22Rv1 (cell line): ENCODE results near the gene DYNC1LI1.

ENCODE experiments used
- ZFX ChIP-seq: fragments of 450-650 bp; IDR thresholded peaks from 2 replicates; pipeline ENCODE4 v1.6.1; 2017; ENCODE audit warnings: antibody characterized with exemption, borderline replicate concordance
- TF ChIP-seq, protein P1 (sequence below): fragments of 450-650 bp; IDR thresholded peaks from 2 replicates; pipeline ENCODE4 v1.5.1; 2017; ENCODE audit warnings: mild to moderate bottlenecking

DNA sequence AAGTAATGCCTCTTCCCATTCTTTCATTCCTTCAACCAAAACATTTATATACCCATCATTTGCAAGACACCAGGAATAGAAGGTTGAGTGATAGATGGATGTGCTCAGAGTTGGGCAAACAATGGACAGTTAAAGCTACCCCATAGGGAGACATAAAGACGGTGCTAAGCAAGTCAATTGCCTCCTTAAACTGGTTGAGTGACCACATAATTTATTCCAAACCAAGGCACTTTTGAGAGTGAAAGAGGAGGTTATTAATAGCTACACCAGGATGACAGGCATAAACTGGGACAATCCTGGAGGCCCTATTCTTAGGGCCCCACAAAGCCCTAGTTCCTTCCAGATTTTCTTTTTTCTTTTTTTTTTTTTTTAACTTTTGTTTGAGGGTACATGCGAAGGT is 21.4 kb upstream of the DYNC1LI1 start:
- TF ChIP-seq, protein P1, sequence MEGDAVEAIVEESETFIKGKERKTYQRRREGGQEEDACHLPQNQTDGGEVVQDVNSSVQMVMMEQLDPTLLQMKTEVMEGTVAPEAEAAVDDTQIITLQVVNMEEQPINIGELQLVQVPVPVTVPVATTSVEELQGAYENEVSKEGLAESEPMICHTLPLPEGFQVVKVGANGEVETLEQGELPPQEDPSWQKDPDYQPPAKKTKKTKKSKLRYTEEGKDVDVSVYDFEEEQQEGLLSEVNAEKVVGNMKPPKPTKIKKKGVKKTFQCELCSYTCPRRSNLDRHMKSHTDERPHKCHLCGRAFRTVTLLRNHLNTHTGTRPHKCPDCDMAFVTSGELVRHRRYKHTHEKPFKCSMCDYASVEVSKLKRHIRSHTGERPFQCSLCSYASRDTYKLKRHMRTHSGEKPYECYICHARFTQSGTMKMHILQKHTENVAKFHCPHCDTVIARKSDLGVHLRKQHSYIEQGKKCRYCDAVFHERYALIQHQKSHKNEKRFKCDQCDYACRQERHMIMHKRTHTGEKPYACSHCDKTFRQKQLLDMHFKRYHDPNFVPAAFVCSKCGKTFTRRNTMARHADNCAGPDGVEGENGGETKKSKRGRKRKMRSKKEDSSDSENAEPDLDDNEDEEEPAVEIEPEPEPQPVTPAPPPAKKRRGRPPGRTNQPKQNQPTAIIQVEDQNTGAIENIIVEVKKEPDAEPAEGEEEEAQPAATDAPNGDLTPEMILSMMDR: no peak
- TF ChIP-seq ZFX: no peak
